Adrenal gland (tissue), 5 donors: ENCODE data around the gene RIPOR3.

Experiments used
- POLR2A ChIP-seq, 2 donors: fragments of 450-650 bp; IDR thresholded peaks; one replicate each; pipeline ENCODE4 v1.6.1; 2017; ENCODE audit warnings: antibody characterized with exemption in 2 of 2, mild to moderate bottlenecking in 2 of 2, moderate library complexity in 1 of 2
- TF ChIP-seq, protein P1 (sequence below), 6 experiments: fragments of 450-650 bp in 4 of 6; fragments of 200-600 bp in 2 of 6; sonication (generic) in 1 of 6; IDR thresholded peaks; 1 replicate in 5 of 6; 2 replicates in 1 of 6; pipeline versions ENCODE4 v1.5.1 to v1.8.0; 2016 to 2021; ENCODE audit warnings: antibody characterized with exemption in 6 of 6, mild to moderate bottlenecking in 2 of 6, moderate library complexity in 1 of 6
- donor health status: DM: no; HTN: no; CAD: no.

GRCh38 chr20:50632701-50633100 lies 58.6 kb downstream of the RIPOR3 start:
- TF ChIP-seq, protein P1, sequence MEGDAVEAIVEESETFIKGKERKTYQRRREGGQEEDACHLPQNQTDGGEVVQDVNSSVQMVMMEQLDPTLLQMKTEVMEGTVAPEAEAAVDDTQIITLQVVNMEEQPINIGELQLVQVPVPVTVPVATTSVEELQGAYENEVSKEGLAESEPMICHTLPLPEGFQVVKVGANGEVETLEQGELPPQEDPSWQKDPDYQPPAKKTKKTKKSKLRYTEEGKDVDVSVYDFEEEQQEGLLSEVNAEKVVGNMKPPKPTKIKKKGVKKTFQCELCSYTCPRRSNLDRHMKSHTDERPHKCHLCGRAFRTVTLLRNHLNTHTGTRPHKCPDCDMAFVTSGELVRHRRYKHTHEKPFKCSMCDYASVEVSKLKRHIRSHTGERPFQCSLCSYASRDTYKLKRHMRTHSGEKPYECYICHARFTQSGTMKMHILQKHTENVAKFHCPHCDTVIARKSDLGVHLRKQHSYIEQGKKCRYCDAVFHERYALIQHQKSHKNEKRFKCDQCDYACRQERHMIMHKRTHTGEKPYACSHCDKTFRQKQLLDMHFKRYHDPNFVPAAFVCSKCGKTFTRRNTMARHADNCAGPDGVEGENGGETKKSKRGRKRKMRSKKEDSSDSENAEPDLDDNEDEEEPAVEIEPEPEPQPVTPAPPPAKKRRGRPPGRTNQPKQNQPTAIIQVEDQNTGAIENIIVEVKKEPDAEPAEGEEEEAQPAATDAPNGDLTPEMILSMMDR (IDR thresholded peaks at IDR 0.05): no peak
- no peak for TF ChIP-seq POLR2A (IDR thresholded peaks at IDR 0.05)
